Fibroblast of lung (primary cell): Measurements from ENCODE around the gene CAMKMT. TPM values are rescaled to one million over a fixed set of nuclear protein-coding genes. Genes with fewer than 3 reads are reported as not detected.

ENCODE experiments used
- DNase-seq, 2 donors: peaks; one replicate each; pipeline versions ENCODE4 v3.0.0 to v3.0.0-alpha.2; 2010; ENCODE audit warnings: low read depth in 2 of 2
- H2AFZ ChIP-seq: 2 replicates; pipeline ENCODE4 v1.5.1; 2012; ENCODE audit warnings: low read length, control low read depth, inconsistent platforms
- H3K27ac ChIP-seq: 2 replicates; pipeline ENCODE4 v1.5.1; 2011; ENCODE audit warnings: low read length, control low read depth; ENCODE audit not compliant: insufficient read depth
- H3K27me3 ChIP-seq: 2 replicates; pipeline ENCODE4 v1.5.1; 2011; ENCODE audit warnings: mild to moderate bottlenecking, low read length; ENCODE audit not compliant: control insufficient read depth, insufficient read depth
- H3K36me3 ChIP-seq: 2 replicates; pipeline ENCODE4 v1.5.1; 2011; ENCODE audit warnings: low read length; ENCODE audit not compliant: control insufficient read depth, insufficient read depth
- H3K4me1 ChIP-seq: 2 replicates; pipeline ENCODE4 v1.5.1; 2011; ENCODE audit warnings: low read length; ENCODE audit not compliant: control insufficient read depth, insufficient read depth; ENCODE audit errors: extremely low read depth
- H3K4me2 ChIP-seq: 2 replicates; pipeline ENCODE4 v1.5.1; 2011; ENCODE audit warnings: low read length, control low read depth; ENCODE audit not compliant: insufficient read depth; ENCODE audit errors: extremely low read depth
- H3K4me3 ChIP-seq, 4 experiments: fragments of 200-600 bp in 1 of 4; sonication (generic) in 1 of 4; replicated peaks in 1 of 4; 2 replicates each; pipeline ENCODE4 v1.5.1; 2011 to 2016; ENCODE audit warnings: low read length in 4 of 4, low read depth in 3 of 4, mild to moderate bottlenecking in 3 of 4, control low read depth in 2 of 4, inconsistent platforms in 1 of 4, mixed read lengths in 1 of 4; ENCODE audit not compliant: insufficient read depth in 1 of 4; ENCODE audit errors: control extremely low read depth in 1 of 4
- H3K79me2 ChIP-seq: 2 replicates; pipeline ENCODE4 v1.5.1; 2012; ENCODE audit warnings: mild to moderate bottlenecking, low read length, inconsistent platforms; ENCODE audit not compliant: control insufficient read depth, insufficient read depth
- H3K9ac ChIP-seq: 2 replicates; pipeline ENCODE4 v1.5.1; 2011; ENCODE audit warnings: mild to moderate bottlenecking, low read length, control low read depth; ENCODE audit not compliant: insufficient read depth
- H3K9me3 ChIP-seq: 2 replicates; pipeline ENCODE4 v1.5.1; 2012; ENCODE audit warnings: low read depth, low read length; ENCODE audit not compliant: control insufficient read depth, insufficient read depth
- H4K20me1 ChIP-seq: 2 replicates; pipeline ENCODE4 v1.5.1; 2011; ENCODE audit warnings: low read length; ENCODE audit not compliant: control insufficient read depth, insufficient read depth; ENCODE audit errors: extremely low read depth
- EZH2 ChIP-seq: IDR thresholded peaks from 2 replicates; pipeline ENCODE4 v1.5.1; 2012; ENCODE audit warnings: low read length, control low read depth, mild to moderate bottlenecking; ENCODE audit errors: missing control alignments
- polyA plus RNA-seq, 2 donors: library from polyadenylated mRNA; depleted of rRNA in 1 of 2; stranded (reverse) in 1 of 2; unstranded in 1 of 2; fragments of >200 nt; gene quantifications; 2 replicates each; pipeline ENCODE4 v1.2.1, GENCODE V29; 2011 to 2012; ENCODE audit warnings: missing spikeins in 1 of 2
- total RNA-seq: library from RNA; depleted of rRNA; stranded (reverse); fragments of >200 nt; gene quantifications from 2 replicates; pipeline ENCODE4 v1.2.1, GENCODE V29; 2014
- TF ChIP-seq, protein P1 (sequence below), 2 donors: IDR thresholded peaks in 1 of 2; conservative IDR thresholded peaks in 1 of 2; 1 replicate in 1 of 2; 2 replicates in 1 of 2; pipeline ENCODE4 v1.5.1; 2011 to 2012; ENCODE audit warnings: low read length in 2 of 2, control low read depth in 1 of 2, inconsistent platforms in 1 of 2, low read depth in 1 of 2, mild to moderate bottlenecking in 1 of 2

The CAMKMT gene
- total and polyA plus RNA-seq, 2 donors (not counting 1 experiment from before 2014, with no cell fraction given): 7.9 to 11.6 TPM

DNA sequence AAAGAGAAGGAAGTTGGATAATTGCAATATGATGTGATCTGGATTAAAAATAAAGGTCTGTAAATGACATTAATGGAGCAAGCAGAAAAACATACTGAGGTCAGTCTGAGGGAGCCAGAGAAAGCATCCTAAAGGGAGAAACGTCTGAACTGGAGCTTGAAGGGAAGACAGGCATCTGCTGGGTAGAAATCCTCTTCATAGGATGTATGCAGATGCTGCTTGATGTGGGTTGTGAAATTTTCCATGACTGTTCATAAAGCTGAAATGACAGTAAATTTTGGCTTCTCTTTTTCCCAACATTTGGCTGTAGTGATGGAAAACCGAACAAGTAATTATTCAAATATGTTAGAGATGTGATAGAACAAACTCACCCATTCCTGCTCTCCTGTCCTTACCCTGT, 287.6 kb downstream of the CAMKMT start:
- DNase-seq: no peak
- no peak overlapping the region for H3K9ac ChIP-seq
- H2AFZ ChIP-seq: no peak overlapping the region
- no peaks in the 10 kb centered on the region for H4K20me1 ChIP-seq
- no peaks in the 10 kb centered on the region for H3K4me1 ChIP-seq
- H3K27ac ChIP-seq: no peak overlapping the region
- peaks cover 3% of the 10 kb centered on the region for H3K27me3 ChIP-seq
- H3K9me3 ChIP-seq: no peaks in the 10 kb centered on the region
- H3K79me2 ChIP-seq: no peaks in the 10 kb centered on the region
- no peak overlapping the region for H3K4me3 ChIP-seq
- H3K4me2 ChIP-seq: no peak overlapping the region
- H3K36me3 ChIP-seq: no peaks in the 10 kb centered on the region
- TF ChIP-seq, protein P1, sequence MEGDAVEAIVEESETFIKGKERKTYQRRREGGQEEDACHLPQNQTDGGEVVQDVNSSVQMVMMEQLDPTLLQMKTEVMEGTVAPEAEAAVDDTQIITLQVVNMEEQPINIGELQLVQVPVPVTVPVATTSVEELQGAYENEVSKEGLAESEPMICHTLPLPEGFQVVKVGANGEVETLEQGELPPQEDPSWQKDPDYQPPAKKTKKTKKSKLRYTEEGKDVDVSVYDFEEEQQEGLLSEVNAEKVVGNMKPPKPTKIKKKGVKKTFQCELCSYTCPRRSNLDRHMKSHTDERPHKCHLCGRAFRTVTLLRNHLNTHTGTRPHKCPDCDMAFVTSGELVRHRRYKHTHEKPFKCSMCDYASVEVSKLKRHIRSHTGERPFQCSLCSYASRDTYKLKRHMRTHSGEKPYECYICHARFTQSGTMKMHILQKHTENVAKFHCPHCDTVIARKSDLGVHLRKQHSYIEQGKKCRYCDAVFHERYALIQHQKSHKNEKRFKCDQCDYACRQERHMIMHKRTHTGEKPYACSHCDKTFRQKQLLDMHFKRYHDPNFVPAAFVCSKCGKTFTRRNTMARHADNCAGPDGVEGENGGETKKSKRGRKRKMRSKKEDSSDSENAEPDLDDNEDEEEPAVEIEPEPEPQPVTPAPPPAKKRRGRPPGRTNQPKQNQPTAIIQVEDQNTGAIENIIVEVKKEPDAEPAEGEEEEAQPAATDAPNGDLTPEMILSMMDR (conservative IDR thresholded peaks at IDR 0.05 in 1 of 2, IDR thresholded peaks at IDR 0.05 in 1 of 2; ENCODE audit: low read depth in 1 of 2, low read length in 2 of 2): no peak
- TF ChIP-seq EZH2: no peak

DNA sequence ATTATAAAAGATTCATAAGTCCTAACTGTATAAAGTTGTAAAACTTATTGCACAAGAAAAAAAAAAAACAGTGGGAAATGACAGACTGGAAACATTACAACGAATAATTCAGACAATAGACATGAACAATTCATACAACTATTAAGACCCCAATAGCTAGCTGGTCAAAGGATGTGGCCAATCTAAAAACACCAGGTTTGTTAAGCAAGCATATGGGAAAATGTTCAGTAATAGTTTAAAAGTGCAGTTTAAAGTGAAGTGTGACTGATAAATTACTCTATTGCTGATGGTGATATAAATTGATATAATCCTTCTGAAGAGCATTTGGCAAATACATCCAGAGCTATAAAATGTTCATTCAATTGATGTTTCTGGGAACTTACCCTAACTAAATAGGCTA, 289.0 kb downstream of the CAMKMT start:
- no peaks in the 10 kb centered on the region for H3K36me3 ChIP-seq
- H3K9me3 ChIP-seq: no peaks in the 10 kb centered on the region
- no peak overlapping the region for H3K9ac ChIP-seq
- peaks cover 3% of the 10 kb centered on the region for H3K27me3 ChIP-seq
- H3K79me2 ChIP-seq: no peaks in the 10 kb centered on the region
- H3K27ac ChIP-seq: no peak overlapping the region
- H3K4me3 ChIP-seq: no peak overlapping the region
- DNase-seq: no peak
- no peak for TF ChIP-seq EZH2
- TF ChIP-seq, protein P1 (conservative IDR thresholded peaks at IDR 0.05 in 1 of 2, IDR thresholded peaks at IDR 0.05 in 1 of 2; ENCODE audit: low read depth in 1 of 2, low read length in 2 of 2): no peak
- H2AFZ ChIP-seq: no peak overlapping the region
- H3K4me2 ChIP-seq: no peak overlapping the region
- no peaks in the 10 kb centered on the region for H3K4me1 ChIP-seq
- H4K20me1 ChIP-seq: no peaks in the 10 kb centered on the region

DNA sequence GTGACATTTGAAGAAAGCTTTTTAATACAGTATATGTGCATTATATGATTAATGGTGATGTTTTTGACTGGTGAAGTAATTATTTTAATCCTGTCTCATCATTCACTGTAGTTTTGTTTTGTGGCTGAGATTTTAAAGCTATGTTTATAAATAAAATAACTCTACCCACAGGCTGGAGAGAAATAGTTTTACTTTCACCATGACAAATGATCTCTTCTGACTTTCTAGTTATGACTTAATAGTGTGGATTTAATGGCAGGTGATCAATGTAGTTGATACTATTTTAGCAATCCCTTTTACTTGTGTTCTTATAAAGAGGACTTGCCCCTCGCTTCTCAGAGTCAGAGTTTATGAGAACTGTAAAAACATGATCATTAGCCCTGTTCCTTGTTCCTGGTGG, 290.2 kb downstream of the CAMKMT start:
- H2AFZ ChIP-seq: no peak overlapping the region
- H3K4me1 ChIP-seq: no peaks in the 10 kb centered on the region
- H3K4me3 ChIP-seq: no peak overlapping the region
- H3K9ac ChIP-seq: no peak overlapping the region
- H3K27me3 ChIP-seq: peaks cover 3% of the 10 kb centered on the region
- H4K20me1 ChIP-seq: no peaks in the 10 kb centered on the region
- H3K79me2 ChIP-seq: no peaks in the 10 kb centered on the region
- H3K9me3 ChIP-seq: no peaks in the 10 kb centered on the region
- no peaks in the 10 kb centered on the region for H3K36me3 ChIP-seq
- H3K27ac ChIP-seq: no peak overlapping the region
- no peak overlapping the region for H3K4me2 ChIP-seq
- no peak for DNase-seq
- TF ChIP-seq, protein P1 (conservative IDR thresholded peaks at IDR 0.05 in 1 of 2, IDR thresholded peaks at IDR 0.05 in 1 of 2; ENCODE audit: low read depth in 1 of 2, low read length in 2 of 2): no peak
